MM.1S (cell line): ENCODE data around the gene TGFBR3.
"Not testable (repeated sequence)": the region's sequence is repeated elsewhere in the genome, so short reads cannot be mapped to it uniquely, and the experiment has no call there.

ENCODE experiments used
- CTCF ChIP-seq: fragments of 300-600 bp; sonication (generic); IDR thresholded peaks from 2 replicates; pipeline ENCODE4 v1.5.1; 2016; ENCODE audit warnings: antibody characterized with exemption, low read length, mixed read lengths
- EZH2 ChIP-seq: fragments of 300-600 bp; sonication (generic); optimal IDR thresholded peaks from 2 replicates; pipeline ENCODE3; 2017; ENCODE audit warnings: low read depth, mild to moderate bottlenecking, antibody characterized with exemption, low read length, mixed read lengths
- EZH2phosphoT487 ChIP-seq: fragments of 300-600 bp; sonication (generic); IDR thresholded peaks from 2 replicates; pipeline ENCODE4 v1.6.1; 2018; ENCODE audit warnings: antibody characterized with exemption, low read length

GRCh38 chr1:91852011-91852410, 33.9 kb downstream of the TGFBR3 start:
- not testable (repeated sequence) for TF ChIP-seq CTCF, EZH2, EZH2phosphoT487
